ENCODE measurements around the gene FBRSL1.
A peak's percentile ranks its signal among the peaks of the same experiment; 100 is the strongest.

FBRSL1 gene

DNA sequence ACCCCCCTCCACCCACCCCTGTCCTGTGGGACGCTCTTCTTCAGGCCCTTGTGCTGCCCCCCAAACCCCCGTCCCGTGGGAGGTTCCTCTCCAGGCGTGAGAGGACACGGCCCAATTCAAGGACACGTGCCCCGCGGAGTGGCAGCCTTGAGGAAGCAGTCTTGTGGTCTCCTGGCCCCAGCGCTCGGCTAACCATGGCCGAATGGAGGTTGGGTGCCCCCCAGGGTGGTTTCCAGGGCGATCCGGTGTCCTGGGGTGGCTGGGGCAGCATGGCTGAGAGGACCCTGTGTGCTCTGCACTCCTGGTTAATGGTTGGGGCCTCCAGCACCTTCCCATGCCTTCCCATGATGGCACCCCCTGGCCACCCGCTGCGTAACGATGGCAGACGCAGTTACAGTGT is 66.8 kb downstream of the FBRSL1 start:
- no peaks in the 10 kb centered on the region for H3K36me3 ChIP-seq (ENCODE audit: control insufficient read depth, insufficient read depth, low read length)
- DNase-seq (ENCODE audit: extremely low read depth, insufficient read length) = no peak
- no peak overlapping the region for H3K4me3 ChIP-seq (replicated peaks; ENCODE audit: low read depth, low read length)
- TF ChIP-seq, protein P1, sequence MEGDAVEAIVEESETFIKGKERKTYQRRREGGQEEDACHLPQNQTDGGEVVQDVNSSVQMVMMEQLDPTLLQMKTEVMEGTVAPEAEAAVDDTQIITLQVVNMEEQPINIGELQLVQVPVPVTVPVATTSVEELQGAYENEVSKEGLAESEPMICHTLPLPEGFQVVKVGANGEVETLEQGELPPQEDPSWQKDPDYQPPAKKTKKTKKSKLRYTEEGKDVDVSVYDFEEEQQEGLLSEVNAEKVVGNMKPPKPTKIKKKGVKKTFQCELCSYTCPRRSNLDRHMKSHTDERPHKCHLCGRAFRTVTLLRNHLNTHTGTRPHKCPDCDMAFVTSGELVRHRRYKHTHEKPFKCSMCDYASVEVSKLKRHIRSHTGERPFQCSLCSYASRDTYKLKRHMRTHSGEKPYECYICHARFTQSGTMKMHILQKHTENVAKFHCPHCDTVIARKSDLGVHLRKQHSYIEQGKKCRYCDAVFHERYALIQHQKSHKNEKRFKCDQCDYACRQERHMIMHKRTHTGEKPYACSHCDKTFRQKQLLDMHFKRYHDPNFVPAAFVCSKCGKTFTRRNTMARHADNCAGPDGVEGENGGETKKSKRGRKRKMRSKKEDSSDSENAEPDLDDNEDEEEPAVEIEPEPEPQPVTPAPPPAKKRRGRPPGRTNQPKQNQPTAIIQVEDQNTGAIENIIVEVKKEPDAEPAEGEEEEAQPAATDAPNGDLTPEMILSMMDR (IDR thresholded peaks at IDR 0.05; ENCODE audit: insufficient read depth, low read length, poor library complexity, severe bottlenecking) = no peak
- no peaks in the 10 kb centered on the region; the same call in 1 of the 2 replicates for H3K27me3 ChIP-seq (replicated peaks; ENCODE audit: control insufficient read depth, insufficient read depth, low read length)

DNA sequence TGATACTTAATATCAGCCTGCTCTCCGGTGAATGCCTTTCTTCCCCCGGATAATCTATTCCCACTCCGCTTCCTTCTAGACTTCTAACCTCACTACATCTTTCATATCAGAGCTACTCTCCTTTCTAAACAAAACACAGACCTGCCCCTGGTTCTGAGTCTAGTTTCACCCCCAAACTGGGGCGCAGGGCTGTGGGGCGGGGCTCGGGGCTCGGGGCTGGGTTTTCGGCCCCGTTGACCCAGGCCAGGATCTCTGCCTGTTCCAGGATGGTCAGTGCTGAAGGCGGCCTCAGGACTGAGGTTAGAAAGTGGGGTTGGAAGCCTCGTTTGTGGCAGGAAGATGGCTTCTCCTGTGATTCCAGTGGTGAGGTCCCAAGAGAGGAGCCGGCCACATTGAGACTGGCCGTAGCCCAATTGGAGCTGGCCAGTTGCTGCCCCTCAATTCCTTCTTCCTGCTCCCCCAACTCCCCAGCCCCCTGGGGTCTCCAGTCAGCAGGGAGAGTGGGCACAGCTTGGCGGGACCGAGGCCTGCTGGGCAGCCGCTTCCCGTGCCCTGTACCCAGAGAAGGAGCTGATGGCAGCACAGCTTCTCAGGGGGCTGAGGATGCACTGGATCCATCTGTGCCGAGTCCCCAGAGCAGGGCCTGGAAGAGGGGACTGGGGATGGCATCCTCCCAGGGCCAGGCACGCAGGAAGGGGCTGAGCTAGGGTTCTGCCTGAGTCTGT is 67.5 kb downstream of the FBRSL1 start:
- H3K27me3 ChIP-seq (replicated peaks; ENCODE audit: control insufficient read depth, insufficient read depth, low read length) = no peaks in the 10 kb centered on the region; the same call in 1 of the 2 replicates
- H3K4me3 ChIP-seq (replicated peaks; ENCODE audit: low read depth, low read length) = no peak overlapping the region
- no peaks in the 10 kb centered on the region for H3K36me3 ChIP-seq (ENCODE audit: control insufficient read depth, insufficient read depth, low read length)
- TF ChIP-seq, protein P1 (IDR thresholded peaks at IDR 0.05; ENCODE audit: insufficient read depth, low read length, poor library complexity, severe bottlenecking) = no peak
- DNase-seq (ENCODE audit: extremely low read depth, insufficient read length) = no peak

DNA sequence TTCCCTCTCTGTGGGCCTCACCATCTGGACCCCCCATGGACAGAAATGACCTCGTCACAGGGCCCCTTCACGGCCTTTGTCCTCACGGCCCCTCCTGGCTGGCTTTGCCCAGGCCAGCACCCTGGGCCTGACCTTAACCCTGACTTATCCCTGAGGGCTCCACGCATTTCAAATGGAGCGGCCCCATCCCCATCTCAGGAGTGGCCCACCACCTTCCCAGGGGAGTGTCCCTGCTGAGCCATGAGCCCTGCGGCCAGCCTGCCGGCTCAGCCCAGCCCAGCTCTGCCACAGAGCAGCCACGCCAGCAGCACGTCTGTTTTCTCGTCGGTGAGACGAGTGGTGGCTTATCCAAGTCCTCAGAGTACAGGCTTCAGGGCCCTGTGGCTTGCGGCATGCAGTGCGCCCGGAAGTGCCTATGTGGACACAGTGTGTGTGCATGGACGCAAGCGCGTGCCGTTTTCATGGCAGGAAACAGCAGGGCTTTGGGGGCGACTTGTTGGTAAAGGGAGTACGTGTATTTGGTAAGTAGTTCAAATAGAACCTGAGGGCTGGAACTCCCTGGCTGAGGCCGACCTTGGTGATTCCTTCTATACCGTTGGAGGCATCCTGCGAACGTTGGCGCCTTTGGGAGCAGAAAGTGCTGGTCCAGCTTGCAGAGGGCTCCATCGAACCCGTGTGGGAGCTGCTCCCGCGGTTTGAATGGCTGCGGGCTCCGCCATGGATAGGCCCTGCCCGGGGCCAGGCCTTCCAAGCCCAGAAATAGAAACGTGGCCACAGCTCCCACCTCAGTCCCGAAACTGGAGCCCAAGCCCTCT is 68.3 kb downstream of the FBRSL1 start:
- no peak for DNase-seq (ENCODE audit: extremely low read depth, insufficient read length)
- Histone ChIP-seq H3K36me3 (ENCODE audit: control insufficient read depth, insufficient read depth, low read length) (no peaks in the 10 kb centered on the region), H3K4me3 (replicated peaks; ENCODE audit: low read depth, low read length) (no peak overlapping the region), H3K27me3 (replicated peaks; ENCODE audit: control insufficient read depth, insufficient read depth, low read length) (no peaks in the 10 kb centered on the region; the same call in 1 of the 2 replicates)
- TF ChIP-seq, protein P1 (IDR thresholded peaks at IDR 0.05; ENCODE audit: insufficient read depth, low read length, poor library complexity, severe bottlenecking) = no peak

DNA sequence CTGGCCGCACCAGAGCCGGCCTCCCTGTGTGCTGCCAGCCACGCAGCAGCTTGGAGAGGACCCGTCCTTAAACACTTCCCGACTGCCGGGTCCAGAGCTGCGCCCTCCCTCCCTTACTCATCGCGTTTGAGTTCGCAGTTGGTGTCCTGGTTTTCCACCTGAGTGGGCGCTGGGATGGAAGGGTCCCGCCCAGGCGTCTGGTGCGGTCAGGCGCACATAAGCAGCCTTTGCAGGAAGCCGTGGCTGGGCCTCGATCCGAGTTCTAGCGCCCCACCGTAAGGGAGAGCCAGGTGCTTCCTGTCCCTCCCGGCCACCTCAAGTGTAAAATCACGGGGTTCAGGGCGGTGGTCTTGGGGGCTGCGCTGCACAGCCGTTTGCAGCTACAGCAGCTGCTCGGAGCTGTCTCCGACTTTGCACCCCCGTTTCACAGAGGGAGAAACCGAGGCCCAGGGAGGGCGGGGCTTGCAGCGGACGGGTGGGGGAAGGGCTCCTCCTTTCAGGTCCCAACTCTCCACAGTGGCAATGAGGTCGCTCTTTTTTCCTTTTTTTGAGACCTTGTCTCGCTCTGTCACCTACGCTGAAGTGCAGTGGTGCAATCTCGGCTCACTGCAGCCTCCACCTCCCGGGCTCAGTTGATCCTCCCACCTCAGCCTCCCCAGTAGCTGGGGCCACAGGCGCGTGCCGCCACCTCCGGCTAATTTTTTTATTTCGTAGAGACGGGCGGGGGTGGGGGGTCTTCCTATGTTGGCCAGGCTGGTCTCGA is 69.1 kb downstream of the FBRSL1 start:
- DNase-seq (ENCODE audit: extremely low read depth, insufficient read length) = peak; percentile 34
- Histone ChIP-seq H3K27me3 (replicated peaks; ENCODE audit: control insufficient read depth, insufficient read depth, low read length) (no peaks in the 10 kb centered on the region; the same call in 1 of the 2 replicates), H3K36me3 (ENCODE audit: control insufficient read depth, insufficient read depth, low read length) (no peaks in the 10 kb centered on the region), H3K4me3 (replicated peaks; ENCODE audit: low read depth, low read length) (peak overlapping the region; percentile 66)
- TF ChIP-seq, protein P1 (IDR thresholded peaks at IDR 0.05; ENCODE audit: insufficient read depth, low read length, poor library complexity, severe bottlenecking) = no peak

DNA sequence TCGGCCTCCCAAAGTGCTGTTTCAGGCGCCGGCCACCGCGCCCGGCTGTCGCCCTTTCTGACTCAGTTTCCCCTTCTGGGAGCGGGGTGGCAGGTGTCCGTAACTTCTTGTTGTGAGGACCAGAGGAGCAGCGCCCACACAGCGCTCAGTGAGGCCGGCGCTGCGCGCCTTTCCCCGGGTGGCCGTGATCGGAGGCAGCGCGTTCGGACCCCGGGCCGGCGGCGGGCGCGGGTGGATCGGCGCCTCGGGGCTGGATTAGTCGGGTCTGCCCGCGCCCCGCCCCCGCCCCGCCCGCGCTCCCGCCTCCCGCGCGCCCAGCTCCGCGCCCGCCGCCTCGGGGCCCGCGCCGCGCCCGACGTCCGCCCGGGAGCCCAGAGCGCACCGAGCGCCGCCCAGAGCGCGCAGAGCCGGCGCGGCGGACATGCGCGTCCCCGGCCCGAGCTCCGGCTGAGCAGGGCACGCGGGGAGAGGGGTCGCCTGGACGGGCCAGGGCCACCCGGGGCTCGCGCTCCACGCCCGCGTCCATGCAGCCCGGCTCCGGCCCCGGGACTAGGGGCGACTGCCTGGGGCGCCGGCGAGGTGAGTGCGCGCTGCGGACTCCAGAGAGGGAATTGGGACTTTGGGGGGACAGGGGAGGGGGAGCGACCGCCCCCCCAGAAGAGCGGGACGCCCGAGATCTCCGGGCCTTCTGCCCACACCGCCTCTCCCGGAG is 69.9 kb downstream of the FBRSL1 start:
- Histone ChIP-seq H3K27me3 (replicated peaks; ENCODE audit: control insufficient read depth, insufficient read depth, low read length) (no peaks in the 10 kb centered on the region; the same call in 1 of the 2 replicates), H3K36me3 (ENCODE audit: control insufficient read depth, insufficient read depth, low read length) (no peaks in the 10 kb centered on the region), H3K4me3 (replicated peaks; ENCODE audit: low read depth, low read length) (peak overlapping the region; percentile 66)
- peak; percentile 63 for DNase-seq (ENCODE audit: extremely low read depth, insufficient read length)
- TF ChIP-seq, protein P1 (IDR thresholded peaks at IDR 0.05; ENCODE audit: insufficient read depth, low read length, poor library complexity, severe bottlenecking) = no peak
